ENCODE measurements around the gene MIS18A. TPM values are rescaled to one million over a fixed set of nuclear protein-coding genes. Genes with fewer than 3 reads are reported as not detected.
"Not testable (repeated sequence)": the region's sequence is repeated elsewhere in the genome, so short reads cannot be mapped to it uniquely, and the experiment has no call there.

Gene MIS18A
- total RNA-seq, 1 experiment from 2014 or later = 10.9 TPM

GRCh38 chr21:32314806-32315205 lies 36.0 kb upstream of the MIS18A start:
- no peak for DNase-seq
- no peaks in the 10 kb centered on the region for H3K27me3 Mint-ChIP-seq (ENCODE audit: unreplicated experiment)
- H3K4me1 Mint-ChIP-seq (ENCODE audit: low read depth, unreplicated experiment) = no peaks in the 10 kb centered on the region
- no TSS peak for BruUV-seq (replicated peaks)
- no peak overlapping the region for H3K27ac Mint-ChIP-seq (ENCODE audit: unreplicated experiment)
- H3K4me3 Mint-ChIP-seq (ENCODE audit: low read depth, unreplicated experiment) = no peak overlapping the region
- CTCF ChIA-PET = no interaction called here
- intact Hi-C loops (cut with micrococcal nuclease; ENCODE audit: unreplicated experiment) = no loop called here
- H3K36me3 Mint-ChIP-seq (ENCODE audit: insufficient read depth, unreplicated experiment) = peaks cover 10% of the 10 kb centered on the region
- no peaks in the 10 kb centered on the region for H3K9me3 Mint-ChIP-seq (ENCODE audit: low read depth, unreplicated experiment)
- no peak for TF ChIP-seq CTCF (IDR thresholded peaks at IDR 0.05; ENCODE audit: unreplicated experiment)

- DNase-seq = no peak
- Mint-ChIP-seq H3K27ac (ENCODE audit: unreplicated experiment) (no peak overlapping the region), H3K4me1 (ENCODE audit: low read depth, unreplicated experiment) (no peaks in the 10 kb centered on the region), H3K4me3 (ENCODE audit: low read depth, unreplicated experiment) (no peak overlapping the region), H3K27me3 (ENCODE audit: unreplicated experiment) (no peaks in the 10 kb centered on the region), H3K36me3 (ENCODE audit: insufficient read depth, unreplicated experiment) (peaks cover 12% of the 10 kb centered on the region), H3K9me3 (ENCODE audit: low read depth, unreplicated experiment) (no peaks in the 10 kb centered on the region)
- BruUV-seq (replicated peaks) = no TSS peak
- intact Hi-C loops (cut with micrococcal nuclease; ENCODE audit: unreplicated experiment) = no loop called here
- CTCF ChIA-PET = no interaction called here
- no peak for TF ChIP-seq CTCF (IDR thresholded peaks at IDR 0.05; ENCODE audit: unreplicated experiment)
Measured at GRCh38 chr21:32312976-32313375, 34.1 kb upstream of the MIS18A start.

- BruUV-seq (replicated peaks) = no TSS peak
- H3K36me3 Mint-ChIP-seq (ENCODE audit: insufficient read depth, unreplicated experiment) = peaks cover 14% of the 10 kb centered on the region
- H3K4me3 Mint-ChIP-seq (ENCODE audit: low read depth, unreplicated experiment) = no peak overlapping the region
- intact Hi-C loops (cut with micrococcal nuclease; ENCODE audit: unreplicated experiment) = no loop called here
- CTCF ChIA-PET = no interaction called here
- no peaks in the 10 kb centered on the region for H3K9me3 Mint-ChIP-seq (ENCODE audit: low read depth, unreplicated experiment)
- no peak for TF ChIP-seq CTCF (IDR thresholded peaks at IDR 0.05; ENCODE audit: unreplicated experiment)
- H3K27ac Mint-ChIP-seq (ENCODE audit: unreplicated experiment) = no peak overlapping the region
- DNase-seq = no peak
- no peaks in the 10 kb centered on the region for H3K4me1 Mint-ChIP-seq (ENCODE audit: low read depth, unreplicated experiment)
- H3K27me3 Mint-ChIP-seq (ENCODE audit: unreplicated experiment) = no peaks in the 10 kb centered on the region
Measured at GRCh38 chr21:32312326-32312725, 33.5 kb upstream of the MIS18A start.

GRCh38 chr21:32311621-32312020 lies 32.8 kb upstream of the MIS18A start:
- H3K4me1 Mint-ChIP-seq (ENCODE audit: low read depth, unreplicated experiment) = no peaks in the 10 kb centered on the region
- intact Hi-C loops (cut with micrococcal nuclease; ENCODE audit: unreplicated experiment) = no loop called here
- TF ChIP-seq CTCF (IDR thresholded peaks at IDR 0.05; ENCODE audit: unreplicated experiment) = no peak
- no peak for DNase-seq
- BruUV-seq (replicated peaks) = no TSS peak
- peaks cover 14% of the 10 kb centered on the region for H3K36me3 Mint-ChIP-seq (ENCODE audit: insufficient read depth, unreplicated experiment)
- no peaks in the 10 kb centered on the region for H3K27me3 Mint-ChIP-seq (ENCODE audit: unreplicated experiment)
- H3K4me3 Mint-ChIP-seq (ENCODE audit: low read depth, unreplicated experiment) = no peak overlapping the region
- no peaks in the 10 kb centered on the region for H3K9me3 Mint-ChIP-seq (ENCODE audit: low read depth, unreplicated experiment)
- H3K27ac Mint-ChIP-seq (ENCODE audit: unreplicated experiment) = no peak overlapping the region
- CTCF ChIA-PET = no interaction called here

GRCh38 chr21:32310976-32311375 lies 32.1 kb upstream of the MIS18A start:
- CTCF ChIA-PET; H3K27me3 Mint-ChIP-seq (ENCODE audit: unreplicated experiment): not testable (repeated sequence)

More at GRCh38 chr21:32310976-32311375, 32.1 kb upstream of the MIS18A start:
- H3K4me1 Mint-ChIP-seq (ENCODE audit: low read depth, unreplicated experiment); intact Hi-C loops (cut with micrococcal nuclease; ENCODE audit: unreplicated experiment); DNase-seq; H3K27ac Mint-ChIP-seq (ENCODE audit: unreplicated experiment); BruUV-seq (replicated peaks); H3K4me3 Mint-ChIP-seq (ENCODE audit: low read depth, unreplicated experiment); H3K9me3 Mint-ChIP-seq (ENCODE audit: low read depth, unreplicated experiment): not testable (repeated sequence)
- peaks cover 14% of the 10 kb centered on the region for H3K36me3 Mint-ChIP-seq (ENCODE audit: insufficient read depth, unreplicated experiment)

Data from Calu3 (cell line).